ENCODE results near the gene FOSB. TPM values are rescaled to one million over a fixed set of nuclear protein-coding genes. Genes with fewer than 3 reads are reported as not detected.

FOSB gene
- total and polyA plus RNA-seq, 9 of the 15 experiments (the other 6 are each of a cell fraction or from before 2014, with no cell fraction given): 0.11 to 2.7 (median 0.73) TPM

- no peak for TF ChIP-seq CHD1 (IDR thresholded peaks at IDR 0.05; ENCODE audit: low read length)
- TF ChIP-seq ZNF766 (CRISPR knock-in tag; conservative IDR thresholded peaks at IDR 0.05): peak; percentile 79; the same call in 1 of the 2 replicates
- peak; percentile 81 for TF ChIP-seq ATF1 (CRISPR knock-in tag; IDR thresholded peaks at IDR 0.05)
- peak; percentile 98 for TF ChIP-seq ATF1 (tag; IDR thresholded peaks at IDR 0.05)
- no peak for TF ChIP-seq FUS (optimal IDR thresholded peaks at IDR 0.05; ENCODE audit: low read depth, low read length)
- no peak for TF ChIP-seq TEAD4 (IDR thresholded peaks at IDR 0.05; ENCODE audit: low read length)
- 0 out of 2 replicates have a peak, but pooled peaks have one; percentile 35 for TF ChIP-seq TEAD4 (CRISPR knock-in tag; IDR thresholded peaks at IDR 0.05; ENCODE audit: borderline replicate concordance)
- TF ChIP-seq STAT6 (CRISPR knock-in tag; IDR thresholded peaks at IDR 0.05): 0 out of 2 replicates have a peak, but pooled peaks have one; percentile 77
- peak; percentile 63; the same call in 1 of the 2 replicates for TF ChIP-seq XRCC5 (IDR thresholded peaks at IDR 0.05; ENCODE audit: low read depth, low read length)
- peak; percentile 69 for TF ChIP-seq POLR2AphosphoS5 (IDR thresholded peaks at IDR 0.05; ENCODE audit: control insufficient read depth, insufficient read depth, low read depth, low read length)
- no peak for TF ChIP-seq ZNF280A (IDR thresholded peaks at IDR 0.05; ENCODE audit: low read depth, partially characterized antibody)
- TF ChIP-seq EP400 (IDR thresholded peaks at IDR 0.05): peak; percentile 85
- TF ChIP-seq CC2D1A (IDR thresholded peaks at IDR 0.05): no peak
- TF ChIP-seq RNF219 (CRISPR knock-in tag; IDR thresholded peaks at IDR 0.05): no peak
- no peak for TF ChIP-seq ZNF444 (CRISPR knock-in tag; IDR thresholded peaks at IDR 0.05)
- no peak for TF ChIP-seq HNRNPH1 (optimal IDR thresholded peaks at IDR 0.05; ENCODE audit: low read depth, low read length)
- peak in 1 of 2 experiments; percentile 71; a peak in 1 of 4 replicates for TF ChIP-seq TEAD1 (CRISPR knock-in tag; IDR thresholded peaks at IDR 0.05)
- TF ChIP-seq TCF15 (CRISPR knock-in tag; IDR thresholded peaks at IDR 0.05): no peak
- TF ChIP-seq ZNF778 (CRISPR knock-in tag; IDR thresholded peaks at IDR 0.05): no peak
Measured at GRCh38 chr19:45506246-45506988, 38.6 kb downstream of the FOSB start (continued).
